ENCODE data around the gene KAZALD1.

The KAZALD1 gene

GRCh38 chr10:101095004-101095403, 33.2 kb downstream of the KAZALD1 start:
- no peak for DNase-seq (ENCODE audit: low read depth in 2 of 2)

DNA sequence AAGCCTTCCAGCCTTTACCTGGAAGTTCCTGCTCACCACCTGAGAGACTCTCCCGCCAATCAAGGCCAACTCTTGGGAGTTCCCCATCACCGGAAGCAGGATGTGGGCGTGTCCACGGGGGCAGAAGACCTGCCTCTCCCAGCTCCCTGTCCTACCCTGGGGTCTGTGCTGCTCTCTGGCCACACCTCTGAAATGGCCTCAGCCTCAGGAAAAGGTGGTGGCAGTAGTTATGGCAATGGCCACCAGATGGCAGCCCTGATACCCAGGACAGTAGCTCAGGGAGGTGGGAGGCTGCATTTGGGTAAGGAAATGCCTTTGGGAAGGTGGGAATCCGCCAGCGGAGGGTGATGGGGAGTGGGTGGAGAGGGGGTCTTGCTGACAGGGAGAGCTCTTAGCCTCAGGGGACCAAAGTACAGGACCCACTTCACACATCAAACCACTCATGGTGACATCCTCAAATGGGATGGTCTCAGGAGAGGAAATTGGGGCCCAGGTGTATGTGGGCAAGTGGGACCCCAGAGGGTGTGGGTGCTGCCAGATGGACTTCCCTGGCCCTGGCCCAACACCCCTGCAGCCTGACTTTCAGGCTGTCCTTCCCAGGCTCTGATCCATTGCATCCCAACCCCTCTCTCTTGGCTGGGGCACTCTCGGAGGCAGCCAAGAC, 33.9 kb downstream of the KAZALD1 start:
- peak in 1 of 2 experiments; percentile 8 for DNase-seq (ENCODE audit: low read depth in 2 of 2)

DNA sequence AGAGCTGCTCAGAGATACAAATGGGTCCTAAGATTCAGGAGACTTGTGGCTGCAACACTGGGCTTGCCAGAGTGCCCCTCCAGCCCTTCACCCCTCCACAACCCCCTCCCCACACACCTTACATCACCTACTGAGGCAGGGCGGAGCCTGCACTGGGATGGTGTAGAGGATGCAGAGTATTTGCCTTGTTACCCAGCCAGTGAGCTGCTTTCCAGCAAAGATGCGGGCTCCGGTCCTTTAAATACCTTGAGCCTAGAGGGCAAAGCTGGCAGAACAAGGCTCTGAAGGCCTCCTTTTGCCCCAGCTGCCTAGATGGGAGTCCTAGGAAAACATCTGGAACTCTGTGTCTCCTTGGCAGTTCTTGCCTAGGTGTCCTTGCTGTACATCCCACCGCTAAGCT, 34.6 kb downstream of the KAZALD1 start:
- no peak for DNase-seq (ENCODE audit: low read depth in 2 of 2)

- no peak for DNase-seq (ENCODE audit: low read depth in 2 of 2)
These were observed 36.1 kb downstream of the KAZALD1 start for GRCh38 chr10:101097881-101098280.

DNA sequence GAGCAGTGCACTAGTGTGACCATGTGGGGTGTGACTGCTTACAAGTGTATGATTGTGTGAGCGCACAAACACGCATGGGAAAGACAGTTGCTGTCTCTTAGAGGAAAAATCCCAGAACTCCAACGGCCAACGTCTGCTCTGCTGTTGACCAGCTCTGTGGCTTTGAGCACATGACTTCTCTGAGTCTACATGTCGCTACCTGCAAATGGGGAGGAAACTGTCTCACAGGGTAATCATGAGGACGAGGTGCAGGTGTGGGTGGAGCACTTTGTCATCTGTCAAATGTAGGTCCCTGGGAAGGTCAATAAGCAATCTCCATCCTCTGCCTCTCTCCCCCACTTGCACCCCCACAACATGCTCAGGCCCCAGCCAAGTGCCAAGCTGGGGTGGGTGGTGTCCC, 38.1 kb downstream of the KAZALD1 start:
- no peak for DNase-seq (ENCODE audit: low read depth in 2 of 2)

DNA sequence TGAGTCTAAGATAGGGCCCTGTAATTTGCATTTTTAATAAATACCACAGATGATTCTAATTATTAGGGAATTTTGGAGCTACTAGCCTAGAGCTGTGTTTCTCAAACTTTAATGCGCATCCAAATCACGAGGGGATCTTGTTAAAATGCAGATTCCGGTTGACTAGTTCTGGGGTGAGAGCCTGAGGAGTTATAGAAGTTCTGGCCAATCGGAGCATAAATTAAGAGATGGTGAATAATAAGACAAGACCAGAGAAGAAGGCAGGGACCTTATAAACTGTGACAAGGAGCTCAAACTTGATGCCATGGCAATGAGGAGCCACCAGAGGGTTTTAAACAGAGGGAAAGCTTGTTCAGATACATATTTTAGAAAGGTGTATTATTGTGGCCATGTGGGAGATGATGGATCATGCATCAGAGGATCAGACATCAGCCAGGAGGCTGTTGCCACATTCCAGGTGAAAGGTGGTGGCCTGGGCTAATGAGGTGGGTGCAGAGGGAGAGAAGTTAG, 39.6 kb downstream of the KAZALD1 start:
- DNase-seq (ENCODE audit: low read depth in 2 of 2): no peak

DNA sequence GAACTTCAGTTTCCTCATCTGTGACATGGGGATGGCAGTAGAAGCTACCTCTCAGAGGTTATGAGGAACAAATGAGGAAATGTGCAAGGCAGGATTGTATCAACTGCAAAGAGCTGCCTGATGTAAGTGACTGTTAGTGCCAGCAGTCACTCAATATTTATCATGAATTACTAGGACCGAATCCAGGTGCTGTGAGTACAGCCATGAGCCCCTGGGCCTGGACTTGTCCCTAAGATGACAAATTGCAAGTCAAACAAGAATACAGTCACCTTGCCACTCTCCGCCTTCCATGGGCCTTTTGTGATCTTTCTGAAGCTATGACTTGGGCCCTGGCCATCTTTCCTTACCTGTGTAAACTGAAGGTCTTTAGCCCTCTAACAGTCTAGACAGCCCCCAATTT, 41.6 kb downstream of the KAZALD1 start:
- DNase-seq (ENCODE audit: low read depth in 2 of 2): no peak

- no peak for DNase-seq (ENCODE audit: low read depth in 2 of 2)
These were observed 44.6 kb downstream of the KAZALD1 start for GRCh38 chr10:101106351-101106750.

DNA sequence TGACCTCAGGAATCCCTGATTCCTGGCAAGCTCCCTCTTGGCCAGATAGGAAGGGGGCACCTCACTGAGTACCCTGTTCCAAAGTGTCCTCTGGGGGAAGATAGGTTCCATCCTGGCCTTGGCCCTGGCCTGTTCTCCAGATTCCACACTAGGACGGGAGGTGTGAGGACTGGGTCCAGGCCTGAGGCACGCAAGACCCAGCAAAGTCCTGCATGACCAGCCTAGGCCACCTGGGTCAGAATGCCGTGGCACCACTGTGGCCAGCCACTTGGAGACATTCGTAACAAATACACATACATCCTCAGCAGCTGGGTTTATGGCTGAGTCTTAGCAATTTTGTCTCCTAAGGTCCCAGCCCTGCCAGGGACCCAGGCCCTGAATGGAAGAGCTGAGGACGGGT, 46.0 kb downstream of the KAZALD1 start:
- no peak for DNase-seq (ENCODE audit: low read depth in 2 of 2)

DNA sequence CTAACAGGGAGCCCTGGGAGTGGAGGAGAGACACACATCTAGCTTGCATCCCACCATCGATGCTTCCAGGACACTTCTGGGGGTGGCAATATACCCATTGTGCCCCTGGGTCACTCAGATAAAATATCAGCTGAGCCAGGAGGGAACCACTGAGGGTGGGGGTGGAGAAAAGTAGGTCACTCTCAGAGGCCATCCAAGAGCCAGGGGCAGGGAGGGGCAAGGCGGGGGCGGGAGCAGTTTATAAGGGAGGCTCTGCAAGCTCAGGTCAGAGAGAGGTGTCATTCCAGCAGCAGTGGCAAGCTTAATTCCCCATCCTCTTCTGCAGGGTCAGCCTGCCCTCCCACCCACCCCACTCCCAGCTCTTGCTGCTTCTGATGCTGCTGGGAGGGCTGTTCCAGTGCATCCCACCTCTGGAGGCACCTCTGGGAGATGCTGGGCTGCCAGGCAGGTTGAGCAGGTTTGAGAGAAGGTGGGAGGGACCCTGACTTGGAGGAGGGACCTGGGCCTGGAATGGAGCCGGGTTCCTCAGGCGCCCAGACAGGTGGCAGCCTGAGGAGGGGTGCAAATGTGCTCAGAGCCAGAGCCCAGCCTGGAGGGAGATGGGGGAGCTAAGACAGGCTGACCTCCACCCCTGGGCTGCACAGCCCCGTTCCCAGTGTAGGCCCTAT, 49.2 kb downstream of the KAZALD1 start:
- no peak for DNase-seq (ENCODE audit: low read depth in 2 of 2)

DNA sequence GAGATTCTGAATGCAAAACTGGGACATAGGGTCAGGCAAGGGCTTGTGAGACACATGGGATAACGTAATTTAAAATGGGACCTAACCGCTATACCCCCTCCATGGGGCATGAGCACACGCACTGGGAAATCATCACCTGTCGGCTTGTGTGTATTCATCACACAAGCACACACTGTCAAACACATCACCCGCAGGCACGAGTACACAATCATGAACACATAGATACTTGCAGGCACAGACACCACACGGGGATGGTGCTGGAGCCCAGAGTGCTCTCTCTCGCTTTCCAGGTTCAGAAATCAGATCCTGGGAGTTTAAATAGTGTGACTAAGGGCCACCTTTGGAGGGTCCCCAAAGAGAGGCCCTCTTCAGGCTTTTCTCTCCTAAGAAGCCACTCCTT, 49.8 kb downstream of the KAZALD1 start:
- DNase-seq (ENCODE audit: low read depth in 2 of 2): no peak

DNA sequence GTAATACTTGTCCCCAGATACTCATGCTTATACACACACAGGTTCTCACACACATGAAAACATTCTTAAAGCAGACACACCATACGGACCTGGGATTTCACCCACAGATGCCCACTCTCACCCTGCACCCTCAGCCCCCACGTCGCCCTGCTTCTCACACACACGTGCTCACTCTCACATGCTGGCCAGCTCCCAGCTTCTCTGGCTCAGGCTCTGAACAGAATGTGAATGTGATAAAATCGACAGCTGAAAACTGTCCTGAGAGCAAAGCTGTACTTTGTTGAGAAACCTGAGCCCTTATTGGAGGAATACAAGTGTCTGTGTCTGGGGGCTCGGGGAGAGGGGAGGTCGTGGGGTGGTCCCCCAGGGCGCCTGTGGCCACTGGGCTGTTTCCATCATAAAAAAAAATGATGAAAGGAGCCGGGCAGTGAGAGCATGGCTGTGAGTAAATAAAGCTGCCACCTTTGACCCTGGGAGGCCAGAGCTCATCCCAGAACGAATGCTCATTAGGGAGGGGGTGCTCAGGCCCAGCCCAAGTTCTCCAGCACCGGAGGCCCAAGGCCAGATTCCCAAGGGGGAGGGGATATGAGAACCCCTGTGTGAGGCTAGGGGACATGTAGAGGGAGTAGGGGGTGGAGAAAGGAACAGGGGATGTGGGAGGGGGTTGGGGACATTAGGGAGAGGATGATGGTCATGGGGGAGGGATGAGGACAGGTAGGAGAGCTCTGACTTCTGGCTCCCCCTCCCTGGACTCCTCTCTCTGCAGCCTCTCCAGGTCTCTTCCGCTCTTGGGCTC, 51.2 kb downstream of the KAZALD1 start:
- DNase-seq (ENCODE audit: low read depth in 2 of 2): no peak

DNA sequence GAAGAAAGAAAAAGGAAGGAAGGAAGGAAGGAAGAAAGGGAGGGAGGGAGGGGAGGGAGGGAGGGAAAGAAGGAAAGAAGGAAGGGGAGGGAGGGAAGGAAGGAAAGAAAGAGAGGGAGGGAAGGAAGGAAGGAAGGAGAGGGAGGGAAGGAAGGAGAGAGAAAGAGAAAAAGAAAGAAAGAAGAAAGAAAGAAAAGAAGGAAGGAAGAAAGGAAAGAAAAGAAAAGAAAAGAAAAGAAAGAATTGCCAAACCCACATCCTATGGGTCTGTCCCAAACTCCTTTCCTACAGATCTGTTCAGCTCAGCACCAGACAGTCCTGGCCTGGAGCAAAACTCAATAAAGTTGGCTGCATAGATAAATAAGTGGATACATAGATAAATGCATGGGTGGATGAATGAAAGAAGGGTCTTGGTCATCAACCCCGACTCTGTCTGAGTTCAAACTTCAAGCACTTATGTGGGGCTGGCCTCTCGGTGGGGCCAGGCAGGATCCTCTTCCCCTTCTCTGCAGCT, 52.2 kb downstream of the KAZALD1 start:
- DNase-seq (ENCODE audit: low read depth in 2 of 2): no peak

- DNase-seq (ENCODE audit: low read depth in 2 of 2): no peak
These were observed 52.9 kb downstream of the KAZALD1 start for GRCh38 chr10:101114646-101115045.

Measured in fibroblast of skin of left quadriceps (primary cell).